ENCODE results near the gene TGFBR1. TPM values are rescaled to one million over a fixed set of nuclear protein-coding genes. Genes with fewer than 3 reads are reported as not detected.

Gene TGFBR1
- total RNA-seq, 2 donors from 2014 or later: 8.0 to 15.4 TPM

DNA sequence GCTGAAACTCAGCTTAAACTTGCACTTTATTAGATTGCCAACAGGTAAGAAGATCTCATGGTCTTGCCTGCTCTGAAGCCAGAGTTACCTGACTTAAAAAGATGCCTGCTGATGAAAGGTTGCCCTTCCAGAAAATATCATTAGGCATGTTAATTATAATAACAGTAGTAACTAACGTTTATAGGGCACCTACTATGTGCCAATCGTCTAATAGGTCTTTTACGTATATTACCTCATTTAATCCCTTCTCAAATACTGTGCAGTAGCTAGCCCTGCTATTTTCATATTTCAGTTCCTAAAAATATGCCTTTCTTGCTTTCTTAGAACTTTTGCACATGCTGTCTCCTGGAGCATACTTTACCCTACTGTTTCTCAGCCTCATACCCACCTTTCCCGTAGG is 40.1 kb downstream of the TGFBR1 start:
- Histone ChIP-seq H3K27me3 (no peaks in the 10 kb centered on the region), H3K36me3 (peaks cover 62% of the 10 kb centered on the region), H3K27ac (no peak overlapping the region), H3K9me3 (no peaks in the 10 kb centered on the region), H3K4me3 (no peak overlapping the region), H3K4me1 (peaks cover 0 to 5% of the 10 kb centered on the region in 2 donors)
- no peak for DNase-seq (ENCODE audit: low spot score)
- TF ChIP-seq, protein P1, sequence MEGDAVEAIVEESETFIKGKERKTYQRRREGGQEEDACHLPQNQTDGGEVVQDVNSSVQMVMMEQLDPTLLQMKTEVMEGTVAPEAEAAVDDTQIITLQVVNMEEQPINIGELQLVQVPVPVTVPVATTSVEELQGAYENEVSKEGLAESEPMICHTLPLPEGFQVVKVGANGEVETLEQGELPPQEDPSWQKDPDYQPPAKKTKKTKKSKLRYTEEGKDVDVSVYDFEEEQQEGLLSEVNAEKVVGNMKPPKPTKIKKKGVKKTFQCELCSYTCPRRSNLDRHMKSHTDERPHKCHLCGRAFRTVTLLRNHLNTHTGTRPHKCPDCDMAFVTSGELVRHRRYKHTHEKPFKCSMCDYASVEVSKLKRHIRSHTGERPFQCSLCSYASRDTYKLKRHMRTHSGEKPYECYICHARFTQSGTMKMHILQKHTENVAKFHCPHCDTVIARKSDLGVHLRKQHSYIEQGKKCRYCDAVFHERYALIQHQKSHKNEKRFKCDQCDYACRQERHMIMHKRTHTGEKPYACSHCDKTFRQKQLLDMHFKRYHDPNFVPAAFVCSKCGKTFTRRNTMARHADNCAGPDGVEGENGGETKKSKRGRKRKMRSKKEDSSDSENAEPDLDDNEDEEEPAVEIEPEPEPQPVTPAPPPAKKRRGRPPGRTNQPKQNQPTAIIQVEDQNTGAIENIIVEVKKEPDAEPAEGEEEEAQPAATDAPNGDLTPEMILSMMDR (IDR thresholded peaks at IDR 0.05): no peak

- no peaks in the 10 kb centered on the region for H3K27me3 ChIP-seq
- H3K9me3 ChIP-seq: no peaks in the 10 kb centered on the region
- no peak for DNase-seq (ENCODE audit: low spot score)
- TF ChIP-seq, protein P1 (IDR thresholded peaks at IDR 0.05): no peak
- no peak overlapping the region for H3K4me3 ChIP-seq
- no peaks in the 10 kb centered on the region for H3K4me1 ChIP-seq
- no peak overlapping the region for H3K27ac ChIP-seq
- peaks cover 63% of the 10 kb centered on the region for H3K36me3 ChIP-seq
Measured at GRCh38 chr9:99146574-99146973, 41.7 kb downstream of the TGFBR1 start.

- no peak overlapping the region for H3K27ac ChIP-seq
- TF ChIP-seq, protein P1 (IDR thresholded peaks at IDR 0.05): no peak
- DNase-seq (ENCODE audit: low spot score): no peak
- H3K9me3 ChIP-seq: no peaks in the 10 kb centered on the region
- H3K27me3 ChIP-seq: no peaks in the 10 kb centered on the region
- H3K4me3 ChIP-seq: no peak overlapping the region
- peaks cover 60% of the 10 kb centered on the region for H3K36me3 ChIP-seq
- no peaks in the 10 kb centered on the region for H3K4me1 ChIP-seq
Measured at GRCh38 chr9:99147177-99147576, 42.3 kb downstream of the TGFBR1 start.

- Histone ChIP-seq H3K9me3 (no peaks in the 10 kb centered on the region), H3K4me1 (no peaks in the 10 kb centered on the region), H3K27me3 (no peaks in the 10 kb centered on the region), H3K27ac (no peak overlapping the region), H3K36me3 (peaks cover 36% of the 10 kb centered on the region), H3K4me3 (no peak overlapping the region)
- DNase-seq (ENCODE audit: low spot score): no peak
- TF ChIP-seq, protein P1 (IDR thresholded peaks at IDR 0.05): no peak
Measured at GRCh38 chr9:99150451-99151171, 45.7 kb downstream of the TGFBR1 start.

DNA sequence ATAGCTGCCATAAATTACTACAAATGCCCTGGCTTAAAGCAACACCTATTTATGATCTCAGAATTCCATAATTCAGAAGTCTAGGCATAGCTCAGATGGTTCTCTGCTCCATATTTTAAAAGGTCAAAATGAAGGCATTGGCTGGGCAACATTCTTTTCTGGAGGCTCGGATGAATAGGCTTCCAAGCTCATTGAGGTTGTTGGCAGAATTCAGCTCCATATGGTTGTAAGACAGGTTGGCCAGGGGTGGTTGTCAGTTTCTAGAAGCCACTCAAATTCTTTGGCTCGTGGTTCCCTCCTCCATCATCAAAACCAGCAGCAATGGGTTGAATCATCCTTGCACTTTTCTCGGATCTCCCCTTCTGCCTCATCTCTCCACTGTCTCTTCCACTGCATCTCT is 49.4 kb downstream of the TGFBR1 start:
- TF ChIP-seq, protein P1 (IDR thresholded peaks at IDR 0.05): no peak
- Histone ChIP-seq H3K4me3 (no peak overlapping the region), H3K9me3 (no peaks in the 10 kb centered on the region), H3K36me3 (peaks cover 7% of the 10 kb centered on the region), H3K27me3 (no peaks in the 10 kb centered on the region), H3K4me1 (no peaks in the 10 kb centered on the region), H3K27ac (no peak overlapping the region)
- no peak for DNase-seq (ENCODE audit: low spot score)

GRCh38 chr9:99155736-99156135 is 50.8 kb downstream of the TGFBR1 start:
- Histone ChIP-seq H3K27ac (no peak overlapping the region), H3K27me3 (no peaks in the 10 kb centered on the region), H3K4me1 (no peaks in the 10 kb centered on the region), H3K36me3 (no peaks in the 10 kb centered on the region), H3K9me3 (no peaks in the 10 kb centered on the region), H3K4me3 (no peak overlapping the region)
- TF ChIP-seq, protein P1 (IDR thresholded peaks at IDR 0.05): no peak
- no peak for DNase-seq (ENCODE audit: low spot score)

All from right atrium auricular region (tissue), 2 donors.